ENCODE data around the gene GLB1L. TPM values are rescaled to one million over a fixed set of nuclear protein-coding genes. Genes with fewer than 3 reads are reported as not detected.

The GLB1L gene
- total RNA-seq, 1 donor from 2014 or later, result 5.3 TPM

Other genes with a start within 250 kb of the GLB1L start
- gene CFAP65, start 203.9 kb downstream of the GLB1L start, total RNA-seq, result not detected in 2 replicates
- gene IHH, start 184.5 kb downstream of the GLB1L start, total RNA-seq, result 0.17 TPM in 1 of 2 replicates, not detected in the other
- gene NHEJ1, start 84.6 kb downstream of the GLB1L start, total RNA-seq, result 17.1 and 20.4 TPM in 2 replicates
- 1.8 and 2.5 TPM in 2 replicates for gene SLC23A3, start 75.4 kb downstream of the GLB1L start, total RNA-seq
- gene CNPPD1, start 68.5 kb downstream of the GLB1L start, total RNA-seq, result 82.8 and 84.3 TPM in 2 replicates
- 84.1 and 94.7 TPM in 2 replicates for gene RETREG2, start 67.2 kb downstream of the GLB1L start, total RNA-seq
- 44.2 and 56.1 TPM in 2 replicates for gene ZFAND2B, start 38.7 kb downstream of the GLB1L start, total RNA-seq
- gene ABCB6, start 26.5 kb downstream of the GLB1L start, total RNA-seq, result 22.7 and 25.5 TPM in 2 replicates
- 52.7 and 63.0 TPM in 2 replicates for gene ATG9A, start 15.8 kb downstream of the GLB1L start, total RNA-seq
- 91.4 and 91.9 TPM in 2 replicates for gene ANKZF1, start 15.6 kb downstream of the GLB1L start, total RNA-seq
- 32.3 and 34.2 TPM in 2 replicates for gene STK16, start within 50 bp of the GLB1L start, total RNA-seq
- gene TUBA4B, start 7.8 kb upstream of the GLB1L start, total RNA-seq, result 0.17 TPM in 1 of 2 replicates, not detected in the other
- 290 and 312 TPM in 2 replicates for gene TUBA4A, start 8.5 kb upstream of the GLB1L start, total RNA-seq
- gene DNAJB2, start 33.9 kb upstream of the GLB1L start, total RNA-seq, result 46.7 and 53.0 TPM in 2 replicates
- gene PTPRN, start 64.0 kb upstream of the GLB1L start, total RNA-seq, result not detected in 2 replicates
- gene RESP18, start 87.3 kb upstream of the GLB1L start, total RNA-seq, result not detected in 2 replicates
- gene DNPEP, start 142.5 kb upstream of the GLB1L start, total RNA-seq, result 78.3 and 81.0 TPM in 2 replicates
- not detected in 2 replicates for gene DES, start 172.9 kb upstream of the GLB1L start, total RNA-seq
- 0.05 and 0.39 TPM in 2 replicates for gene SPEG, start 189.4 kb upstream of the GLB1L start, total RNA-seq